ENCODE results near the gene KCNK10.

The KCNK10 gene

DNA sequence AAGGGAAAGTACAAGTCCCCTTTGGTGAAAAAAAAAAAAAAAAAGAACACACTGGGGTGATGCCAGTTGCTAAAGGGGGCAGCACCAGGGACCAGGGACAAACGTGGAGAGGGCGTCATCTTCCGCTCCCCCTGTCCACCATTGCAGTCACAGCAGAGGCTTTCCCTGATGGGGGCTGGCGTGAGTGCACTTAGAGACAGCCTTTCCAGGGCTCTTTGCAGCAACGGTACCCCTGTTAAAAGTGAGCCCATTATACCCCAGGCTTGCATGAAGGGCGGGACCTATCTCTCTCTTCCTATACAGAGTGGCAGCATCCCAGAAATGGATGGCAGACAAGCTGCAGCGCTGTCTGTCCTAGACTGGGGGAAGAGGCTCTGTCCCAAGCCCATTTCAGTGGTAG, 155.0 kb downstream of the KCNK10 start:
- DNase-seq: no peak

DNA sequence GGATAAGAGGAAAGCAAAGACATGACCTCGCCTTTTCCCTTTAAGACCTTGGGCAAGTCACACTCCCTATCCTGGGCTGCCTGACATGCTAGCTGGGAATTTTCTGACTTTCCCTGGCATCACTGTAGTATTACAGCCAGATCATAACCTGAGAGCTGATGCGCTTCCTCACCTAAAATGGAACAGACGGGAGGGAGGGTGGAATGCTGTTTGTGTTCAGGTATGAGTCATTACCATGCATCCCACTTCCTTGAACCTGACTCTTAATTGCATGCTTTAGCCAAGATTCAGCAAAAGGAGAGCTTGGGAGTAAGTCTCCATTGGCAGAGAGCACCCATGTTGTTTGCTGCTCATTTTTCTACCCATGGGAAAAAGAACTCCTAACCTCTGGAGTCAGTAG, 156.5 kb downstream of the KCNK10 start:
- DNase-seq: no peak

DNA sequence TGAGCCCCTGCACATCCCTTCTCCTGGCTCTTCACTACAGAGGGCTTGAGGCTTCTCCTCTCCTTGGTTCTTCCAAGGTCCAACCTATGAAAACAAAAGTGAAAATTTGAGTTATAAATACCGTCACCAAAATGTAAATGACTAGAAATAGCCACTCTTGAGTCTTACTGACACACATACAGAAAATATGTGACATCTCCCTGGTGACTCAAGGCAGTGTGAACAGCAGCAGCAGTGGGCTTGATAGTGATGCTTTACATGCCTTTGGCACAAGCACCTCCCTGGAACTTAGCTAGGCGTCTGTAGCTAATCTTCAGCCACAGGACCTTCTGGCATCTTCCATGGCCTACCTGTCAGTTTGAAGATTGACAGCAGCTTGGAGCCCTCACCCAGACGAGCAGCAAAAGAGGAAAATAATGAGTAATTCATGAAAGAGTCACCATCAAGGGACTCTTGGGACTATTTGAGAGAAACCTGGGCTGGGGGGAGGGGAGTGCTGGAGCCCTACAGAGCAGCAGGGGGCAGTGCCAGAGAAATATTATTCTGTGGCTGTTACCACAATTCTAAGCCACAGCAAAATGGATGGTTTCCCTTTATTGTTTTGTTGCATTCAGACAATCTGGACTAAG, 158.0 kb downstream of the KCNK10 start:
- no peak for DNase-seq

- DNase-seq: no peak
Measured at GRCh38 chr14:88163731-88164255, 159.3 kb downstream of the KCNK10 start.

DNA sequence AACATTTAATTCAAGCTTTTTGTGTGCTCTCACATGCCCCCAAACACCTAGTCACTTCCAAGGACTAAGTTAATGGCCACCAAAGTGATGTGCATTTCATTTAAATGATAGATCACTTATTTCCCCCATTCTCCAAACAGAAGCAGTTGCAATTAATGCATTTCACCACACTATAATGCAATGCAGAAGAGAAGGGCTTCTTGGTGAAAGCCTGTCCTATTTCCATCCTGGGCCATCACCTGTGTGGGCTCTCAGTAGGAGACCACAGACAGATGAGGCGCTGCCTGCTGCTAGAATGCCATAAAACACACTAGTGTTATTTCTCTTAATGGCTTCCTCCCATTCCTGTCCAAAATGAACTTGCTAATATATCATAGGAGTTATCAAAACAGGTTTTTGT, 166.9 kb downstream of the KCNK10 start:
- DNase-seq: no peak

- DNase-seq: no peak
Measured at GRCh38 chr14:88154926-88155325, 168.1 kb downstream of the KCNK10 start.

DNA sequence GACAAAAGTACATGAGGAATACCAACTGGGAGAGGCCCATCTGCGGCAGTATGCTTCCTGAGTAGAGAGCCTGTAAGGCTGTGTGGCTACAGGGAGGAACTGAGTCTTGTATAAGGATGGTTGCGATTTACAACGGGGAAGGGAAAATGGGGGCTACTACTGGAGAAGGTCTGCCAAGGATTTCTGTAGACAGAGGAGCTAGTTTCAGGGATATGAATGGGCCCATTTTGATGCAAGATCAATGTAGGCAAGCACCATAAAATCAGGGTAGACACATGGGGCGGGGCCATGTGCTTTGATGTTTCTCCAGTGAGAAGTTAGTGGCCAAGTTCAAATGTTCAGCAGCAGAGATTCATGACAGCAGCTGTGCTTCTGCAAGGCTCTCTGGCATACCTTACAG, 168.7 kb downstream of the KCNK10 start:
- no peak for DNase-seq

DNA sequence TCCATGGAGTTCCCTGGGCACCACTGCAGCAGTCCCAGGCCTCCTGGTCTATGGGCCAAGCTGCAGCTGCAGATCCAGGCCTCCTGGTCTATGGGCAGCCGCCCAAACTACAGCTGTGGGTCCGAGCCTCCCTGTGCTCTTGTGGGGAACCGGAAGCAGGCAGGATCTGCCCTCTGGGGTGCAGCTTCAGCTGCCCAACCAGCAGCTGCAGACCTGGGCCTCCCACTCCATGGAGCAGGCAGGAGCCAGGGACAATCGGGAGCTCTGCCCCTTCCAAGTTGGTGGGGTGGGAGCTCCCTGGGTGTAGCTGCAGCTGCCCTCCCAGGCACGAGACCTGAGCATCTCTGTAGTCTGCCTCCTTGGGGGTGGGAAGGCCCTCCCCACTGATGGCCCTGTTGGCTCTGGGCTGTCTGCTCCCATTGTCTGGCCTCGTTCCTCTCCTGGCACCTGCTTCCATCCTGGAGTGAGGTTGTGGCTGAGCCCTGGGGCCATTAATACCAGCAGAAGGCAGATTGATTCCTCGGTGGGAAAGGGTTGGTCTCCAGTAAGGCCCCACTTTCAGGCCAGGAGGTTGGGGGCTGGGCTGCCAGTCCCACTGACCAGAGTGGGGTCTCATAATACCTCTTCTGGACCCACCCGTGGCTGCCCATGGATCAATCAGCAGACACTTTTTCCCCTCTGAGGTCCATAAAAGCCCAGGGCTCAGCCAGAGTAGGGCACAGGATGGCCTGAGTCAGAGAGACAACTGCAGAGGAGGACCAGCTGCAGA, 176.0 kb downstream of the KCNK10 start:
- DNase-seq: no peak

DNA sequence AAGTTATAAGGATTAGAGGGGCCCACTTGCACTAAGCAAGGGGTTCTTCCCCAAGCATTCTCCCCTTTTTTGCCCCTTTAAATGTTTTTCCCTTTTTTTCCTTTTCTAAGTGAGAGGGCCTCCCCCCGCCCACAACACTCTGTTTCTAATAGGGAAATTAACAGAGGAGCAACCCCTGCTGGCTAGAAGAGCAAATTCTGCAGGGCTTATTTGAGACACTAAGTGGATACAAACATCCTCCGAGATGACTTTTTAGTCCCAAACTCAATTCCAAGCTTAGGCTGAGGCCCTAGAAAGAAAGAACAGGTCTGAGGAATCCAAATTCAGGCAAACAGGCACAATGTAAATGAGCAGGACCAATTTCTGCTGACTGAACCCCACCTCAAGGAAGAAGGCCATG, 179.3 kb downstream of the KCNK10 start:
- DNase-seq: no peak

GRCh38 chr14:88142997-88143396, 180.1 kb downstream of the KCNK10 start:
- DNase-seq: no peak

- no peak for DNase-seq
Measured at GRCh38 chr14:88140874-88141273, 182.2 kb downstream of the KCNK10 start.

DNA sequence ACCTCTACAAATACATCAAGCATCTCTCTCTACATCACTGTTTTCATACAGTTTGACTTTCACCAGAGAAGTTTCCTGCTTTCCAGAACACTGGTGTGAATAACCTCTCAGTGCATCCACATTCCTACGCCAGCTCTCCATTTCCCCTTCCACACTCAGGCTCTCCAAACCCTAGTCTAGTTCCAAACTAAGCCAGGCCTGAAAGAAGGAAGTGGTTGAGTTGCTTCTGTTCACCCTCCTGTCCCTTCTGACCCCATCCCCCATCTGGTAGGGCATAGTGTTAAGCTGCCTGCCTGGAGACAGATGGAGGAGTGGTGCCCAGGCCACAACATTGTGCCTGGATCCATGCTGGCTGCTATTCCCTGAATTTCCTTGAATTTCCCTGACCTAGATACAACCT, 185.7 kb downstream of the KCNK10 start:
- DNase-seq: no peak

Data from cortex of kidney (tissue), 1 donor.